H9 (cell line): Measurements from ENCODE around the gene HEXD. TPM values are rescaled to one million over a fixed set of nuclear protein-coding genes. Genes with fewer than 3 reads are reported as not detected.

ENCODE experiments used
- DNase-seq: peaks from one replicate; pipeline ENCODE4 v3.0.0-alpha.2; 2017
- H2AFZ ChIP-seq: one replicate; pipeline ENCODE4 v1.6.1; 2013; ENCODE audit warnings: mild to moderate bottlenecking, low read length, control low read depth, moderate library complexity
- H2AK5ac ChIP-seq: 2 replicates; pipeline ENCODE4 v1.6.1; 2013; ENCODE audit warnings: low read length, control low read depth, mixed read lengths; ENCODE audit not compliant: insufficient read length
- H2BK120ac ChIP-seq: one replicate; pipeline ENCODE4 v1.6.1; 2013; ENCODE audit warnings: low read depth, mild to moderate bottlenecking, low read length, control low read depth, inconsistent platforms; ENCODE audit not compliant: poor library complexity, severe bottlenecking
- H2BK12ac ChIP-seq: 2 replicates; pipeline ENCODE4 v1.6.1; 2013; ENCODE audit warnings: low read length, control low read depth, mixed read lengths, low read depth; ENCODE audit not compliant: insufficient read length
- H2BK15ac ChIP-seq: 2 replicates; pipeline ENCODE4 v1.6.1; 2013; ENCODE audit warnings: low read depth, low read length, control low read depth
- H2BK20ac ChIP-seq: one replicate; pipeline ENCODE4 v1.6.1; 2013; ENCODE audit warnings: low read depth, mild to moderate bottlenecking, low read length, control low read depth, inconsistent platforms; ENCODE audit not compliant: poor library complexity, severe bottlenecking
- H2BK5ac ChIP-seq: 2 replicates; pipeline ENCODE4 v1.6.1; 2013; ENCODE audit warnings: low read length, control low read depth, mixed read lengths; ENCODE audit not compliant: insufficient read length
- H3K14ac ChIP-seq: 2 replicates; pipeline ENCODE4 v1.6.1; 2013; ENCODE audit warnings: low read length, control low read depth; ENCODE audit not compliant: insufficient read depth
- H3K18ac ChIP-seq: 2 replicates; pipeline ENCODE4 v1.6.1; 2013; ENCODE audit warnings: low read depth, mild to moderate bottlenecking, mixed read lengths, low read length, control low read depth; ENCODE audit not compliant: insufficient read length
- H3K23ac ChIP-seq: 2 replicates; pipeline ENCODE4 v1.6.1; 2013; ENCODE audit warnings: low read length, control low read depth, mixed read lengths, low read depth; ENCODE audit not compliant: insufficient read length
- H3K23me2 ChIP-seq: 2 replicates; pipeline ENCODE4 v1.6.1; 2013; ENCODE audit warnings: low read depth, mild to moderate bottlenecking, mixed read lengths, low read length, control low read depth; ENCODE audit not compliant: insufficient read length, poor library complexity, severe bottlenecking
- H3K27ac ChIP-seq: 2 replicates; pipeline ENCODE4 v1.5.1; 2013; ENCODE audit warnings: low read length, control low read depth, mixed read lengths, low read depth; ENCODE audit not compliant: insufficient read length
- H3K27me3 ChIP-seq: 2 replicates; pipeline ENCODE4 v1.6.1; 2013; ENCODE audit warnings: low read length, control low read depth, inconsistent platforms; ENCODE audit not compliant: insufficient read depth
- H3K4ac ChIP-seq: 2 replicates; pipeline ENCODE4 v1.6.1; 2013; ENCODE audit warnings: low read depth, mild to moderate bottlenecking, control low read depth, inconsistent platforms, low read length, moderate library complexity
- H3K4me1 ChIP-seq: 2 replicates; pipeline ENCODE4 v1.6.1; 2013; ENCODE audit warnings: low read length, control low read depth, inconsistent platforms; ENCODE audit not compliant: insufficient read depth
- H3K4me2 ChIP-seq: 2 replicates; pipeline ENCODE4 v1.6.1; 2013; ENCODE audit warnings: low read length, control low read depth, mixed read lengths; ENCODE audit not compliant: insufficient read length, insufficient read depth
- H3K56ac ChIP-seq: 2 replicates; pipeline ENCODE4 v1.6.1; 2013; ENCODE audit warnings: low read depth, mild to moderate bottlenecking, mixed read lengths, low read length, control low read depth; ENCODE audit not compliant: insufficient read length
- H3K79me1 ChIP-seq: 2 replicates; pipeline ENCODE4 v1.6.1; 2013; ENCODE audit warnings: low read depth, mild to moderate bottlenecking, moderate library complexity, low read length, control low read depth, inconsistent platforms; ENCODE audit not compliant: insufficient read depth, poor library complexity, severe bottlenecking
- H3K79me2 ChIP-seq: 2 replicates; pipeline ENCODE4 v1.6.1; 2013; ENCODE audit warnings: low read length, control low read depth, inconsistent platforms; ENCODE audit not compliant: insufficient read depth
- H3K9ac ChIP-seq: 2 replicates; pipeline ENCODE4 v1.6.1; 2013; ENCODE audit warnings: low read length, control low read depth, mixed read lengths; ENCODE audit not compliant: insufficient read length; ENCODE audit errors: extremely low read depth
- H3K9me3 ChIP-seq: one replicate; pipeline ENCODE4 v1.6.1; 2013; ENCODE audit warnings: low read depth, low read length, inconsistent platforms; ENCODE audit not compliant: control insufficient read depth
- H3T11ph ChIP-seq: one replicate; pipeline ENCODE4 v1.6.1; 2013; ENCODE audit warnings: mild to moderate bottlenecking, low read length, control low read depth, inconsistent platforms
- H4K20me1 ChIP-seq: one replicate; pipeline ENCODE4 v1.6.1; 2013; ENCODE audit not compliant: control insufficient read depth, insufficient read length, insufficient read depth
- H4K5ac ChIP-seq: 2 replicates; pipeline ENCODE4 v1.6.1; 2013; ENCODE audit warnings: low read depth, mild to moderate bottlenecking, mixed read lengths, low read length, control low read depth; ENCODE audit not compliant: insufficient read length
- H4K8ac ChIP-seq: replicated peaks from 2 replicates; pipeline ENCODE4 v1.6.1; 2013; ENCODE audit warnings: low read length, control low read depth, mixed read lengths, low read depth; ENCODE audit not compliant: insufficient read length
- H4K91ac ChIP-seq: 2 replicates; pipeline ENCODE4 v1.6.1; 2013; ENCODE audit warnings: low read depth, mild to moderate bottlenecking, moderate library complexity, mixed read lengths, low read length, control low read depth; ENCODE audit not compliant: insufficient read length
- H3K27ac Mint-ChIP-seq, 3 experiments: 2 replicates in 2 of 3; 3 replicates in 1 of 3; pipeline ENCODE4 v1.8.0; 2020 to 2021; ENCODE audit warnings: mixed read lengths in 3 of 3, mild to moderate bottlenecking in 1 of 3, moderate library complexity in 1 of 3
- H3K27me3 Mint-ChIP-seq: 2 replicates; pipeline ENCODE4 v1.8.0; 2021; ENCODE audit warnings: low read depth, mild to moderate bottlenecking, moderate library complexity, mixed read lengths
- H3K36me3 Mint-ChIP-seq, 3 experiments: 2 replicates in 2 of 3; 3 replicates in 1 of 3; pipeline ENCODE4 v1.8.0; 2020 to 2021; ENCODE audit warnings: low read depth in 3 of 3, mixed read lengths in 3 of 3; ENCODE audit not compliant: insufficient read depth in 1 of 3
- H3K4me1 Mint-ChIP-seq, 2 experiments: 2 replicates each; pipeline ENCODE4 v1.8.0; 2020; ENCODE audit warnings: mixed read lengths in 2 of 2
- H3K4me3 Mint-ChIP-seq, 2 experiments: 2 replicates in 1 of 2; 3 replicates in 1 of 2; pipeline ENCODE4 v1.8.0; 2020 to 2021; ENCODE audit warnings: mild to moderate bottlenecking in 2 of 2, mixed read lengths in 2 of 2, moderate library complexity in 1 of 2
- H3K9me3 Mint-ChIP-seq, 2 experiments: 2 replicates in 1 of 2; 3 replicates in 1 of 2; pipeline ENCODE4 v1.8.0; 2020; ENCODE audit warnings: mild to moderate bottlenecking in 2 of 2, mixed read lengths in 2 of 2, moderate library complexity in 1 of 2
- WGBS: extraction: QIAGEN DNeasy Blood & Tissue Kit; methylation state at CpG from one replicate; pipeline ENCODE4 v1.1.7; 2013; ENCODE audit warnings: missing lambda C conversion rate, low lambda C conversion rate, mixed read lengths; ENCODE audit not compliant: insufficient read length; ENCODE audit errors: extremely low coverage; 5-methylcytosine and 5-hydroxymethylcytosine counted together
- total RNA-seq: library from RNA; stranded (reverse); gene quantifications from 2 replicates; pipeline ENCODE4 v1.2.1, GENCODE V29; 2021
- TF ChIP-seq, protein P1 (sequence below): fragments of 200-600 bp; sonication (generic); conservative IDR thresholded peaks from 3 replicates; pipeline ENCODE4 v1.8.0; 2021; ENCODE audit warnings: antibody characterized with exemption, mild to moderate bottlenecking

HEXD gene
- total RNA-seq, 1 experiment from 2014 or later: 23.2 TPM

DNA sequence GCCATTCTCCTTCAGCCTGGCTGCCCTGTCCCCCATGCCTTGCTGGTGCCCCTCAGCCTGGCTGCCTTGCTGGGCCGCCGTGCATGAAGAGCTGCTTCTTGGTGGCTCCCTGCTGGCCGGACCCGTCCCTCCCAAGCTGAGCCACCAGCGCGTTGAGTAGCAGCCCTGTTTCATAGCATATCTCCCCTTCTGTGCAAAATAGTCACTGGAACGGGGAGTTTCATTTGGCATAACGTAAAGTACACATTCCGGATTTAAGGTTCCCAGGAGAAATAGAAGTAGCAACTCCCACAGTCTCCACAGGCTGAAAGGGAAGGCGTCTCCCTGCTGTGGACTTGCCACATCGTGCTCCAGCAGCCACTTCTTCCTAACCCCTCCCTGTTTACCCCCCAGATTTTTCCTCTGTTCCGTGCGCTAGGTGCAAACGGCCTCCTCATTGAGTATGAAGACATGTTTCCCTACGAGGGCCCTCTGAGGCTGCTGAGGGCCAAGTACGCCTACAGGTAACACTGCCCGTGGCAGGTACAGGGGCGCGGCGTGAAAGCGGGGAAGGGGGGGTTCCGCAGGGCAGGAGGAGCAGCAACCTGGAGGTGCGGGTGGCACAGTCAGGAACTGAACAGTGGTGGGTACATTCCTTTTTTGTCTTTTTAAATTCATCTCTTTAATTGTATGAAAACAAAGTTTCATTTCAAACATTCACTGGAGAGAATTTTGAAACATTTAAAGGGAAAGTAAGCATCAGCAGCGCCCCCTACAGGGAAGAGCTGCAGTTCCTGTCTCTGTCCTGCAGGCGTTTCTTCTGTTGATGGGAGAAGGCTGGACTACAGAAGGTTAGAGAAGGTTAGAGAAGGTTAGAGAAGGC lies 6.1 kb downstream of the HEXD start:
- TF ChIP-seq, protein P1, sequence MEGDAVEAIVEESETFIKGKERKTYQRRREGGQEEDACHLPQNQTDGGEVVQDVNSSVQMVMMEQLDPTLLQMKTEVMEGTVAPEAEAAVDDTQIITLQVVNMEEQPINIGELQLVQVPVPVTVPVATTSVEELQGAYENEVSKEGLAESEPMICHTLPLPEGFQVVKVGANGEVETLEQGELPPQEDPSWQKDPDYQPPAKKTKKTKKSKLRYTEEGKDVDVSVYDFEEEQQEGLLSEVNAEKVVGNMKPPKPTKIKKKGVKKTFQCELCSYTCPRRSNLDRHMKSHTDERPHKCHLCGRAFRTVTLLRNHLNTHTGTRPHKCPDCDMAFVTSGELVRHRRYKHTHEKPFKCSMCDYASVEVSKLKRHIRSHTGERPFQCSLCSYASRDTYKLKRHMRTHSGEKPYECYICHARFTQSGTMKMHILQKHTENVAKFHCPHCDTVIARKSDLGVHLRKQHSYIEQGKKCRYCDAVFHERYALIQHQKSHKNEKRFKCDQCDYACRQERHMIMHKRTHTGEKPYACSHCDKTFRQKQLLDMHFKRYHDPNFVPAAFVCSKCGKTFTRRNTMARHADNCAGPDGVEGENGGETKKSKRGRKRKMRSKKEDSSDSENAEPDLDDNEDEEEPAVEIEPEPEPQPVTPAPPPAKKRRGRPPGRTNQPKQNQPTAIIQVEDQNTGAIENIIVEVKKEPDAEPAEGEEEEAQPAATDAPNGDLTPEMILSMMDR: peak; percentile 95
- H3K36me3 Mint-ChIP-seq: peaks cover 31 to 41% (median 32%) of the 10 kb centered on the region in 3 experiments
- no CpG with 5 or more reads among the region's 25 CpGs for WGBS
- Histone ChIP-seq H3T11ph (no peak overlapping the region), H4K8ac (no peak overlapping the region), H3K79me1 (no peaks in the 10 kb centered on the region), H4K5ac (no peak overlapping the region), H2BK5ac (no peak overlapping the region), H3K4ac (no peak overlapping the region), H3K27me3 (no peaks in the 10 kb centered on the region), H4K20me1 (no peaks in the 10 kb centered on the region), H3K9ac (no peak overlapping the region), H3K18ac (no peak overlapping the region), H2BK12ac (no peak overlapping the region), H3K56ac (no peak overlapping the region), H2BK120ac (no peak overlapping the region), H3K14ac (no peak overlapping the region), H3K79me2 (no peaks in the 10 kb centered on the region), H3K4me1 (no peaks in the 10 kb centered on the region; the same call in 1 of the 2 replicates), H3K27ac (no peak overlapping the region), H2AFZ (no peak overlapping the region), H2BK15ac (no peak overlapping the region), H3K4me2 (no peak overlapping the region), H3K9me3 (no peaks in the 10 kb centered on the region), H2BK20ac (no peak overlapping the region), H4K91ac (no peak overlapping the region), H2AK5ac (no peak overlapping the region), H3K23me2 (no peaks in the 10 kb centered on the region), H3K23ac (no peak overlapping the region)
- H3K27ac Mint-ChIP-seq: peak overlapping the region in 1 of 3 experiments; percentile 36; a peak in 2 of 7 replicates
- no peak overlapping the region; a peak in 1 of 5 replicates for H3K4me3 Mint-ChIP-seq
- no peaks in the 10 kb centered on the region; the same call in 1 of the 2 replicates for H3K27me3 Mint-ChIP-seq
- DNase-seq: peak; percentile 69
- peaks cover 18% of the 10 kb centered on the region in 2 experiments for H3K9me3 Mint-ChIP-seq
- H3K4me1 Mint-ChIP-seq: peaks cover 0 to 1% of the 10 kb centered on the region in 2 experiments; a peak in 1 of 4 replicates
